Epithelial cell of proximal tubule (primary cell): Measurements from ENCODE around the gene SERPINH1. TPM values are rescaled to one million over a fixed set of nuclear protein-coding genes. Genes with fewer than 3 reads are reported as not detected.
"Not testable (repeated sequence)": the region's sequence is repeated elsewhere in the genome, so short reads cannot be mapped to it uniquely, and the experiment has no call there.

Source experiments
- DNase-seq: peaks from one replicate; pipeline ENCODE4 v3.0.0-alpha.2; 2011; ENCODE audit warnings: low read depth
- H3K4me3 ChIP-seq: 2 replicates; pipeline ENCODE4 v1.5.1; 2011; ENCODE audit warnings: low read depth, mild to moderate bottlenecking, low read length
- CTCF ChIP-seq: conservative IDR thresholded peaks from 2 replicates; pipeline ENCODE4 v1.5.1; 2012; ENCODE audit warnings: low read depth, mild to moderate bottlenecking, low read length
- total RNA-seq: library from RNA; depleted of rRNA; stranded (reverse); fragments of >200 nt; gene quantifications from 2 replicates; pipeline ENCODE4 v1.2.3, GENCODE V29; 2015

SERPINH1 gene
- total RNA-seq, 1 donor from 2014 or later = 231 TPM

- no peak for DNase-seq
- no peak for TF ChIP-seq CTCF
- peak overlapping the region; percentile 66 for H3K4me3 ChIP-seq
Observed at GRCh38 chr11:75583718-75584658, 21.9 kb downstream of the SERPINH1 start.

- not testable (repeated sequence) for H3K4me3 ChIP-seq, DNase-seq
Observed at GRCh38 chr11:75584659-75585292, 22.7 kb downstream of the SERPINH1 start.

- no peak overlapping the region for H3K4me3 ChIP-seq
- TF ChIP-seq CTCF = no peak
- DNase-seq = no peak
Observed at GRCh38 chr11:75585293-75585670, 23.2 kb downstream of the SERPINH1 start.

- H3K4me3 ChIP-seq = no peak overlapping the region
Observed at GRCh38 chr11:75586395-75586794, 24.3 kb downstream of the SERPINH1 start.

GRCh38 chr11:75588051-75588481 is 26.0 kb downstream of the SERPINH1 start:
- TF ChIP-seq CTCF = no peak
- no peak for DNase-seq
- no peak overlapping the region for H3K4me3 ChIP-seq

More at GRCh38 chr11:75586395-75586794, 24.3 kb downstream of the SERPINH1 start:
- no peak for DNase-seq
- no peak for TF ChIP-seq CTCF

GRCh38 chr11:75589051-75589450 is 27.0 kb downstream of the SERPINH1 start:
- no peak for TF ChIP-seq CTCF
- H3K4me3 ChIP-seq = no peak overlapping the region
- DNase-seq = no peak

GRCh38 chr11:75589933-75590332 is 27.9 kb downstream of the SERPINH1 start:
- no peak for TF ChIP-seq CTCF
- no peak for DNase-seq
- H3K4me3 ChIP-seq = no peak overlapping the region
